Keratinocyte (primary cell): Measurements from ENCODE around the gene ZSCAN22.

ENCODE experiments used
- EZH2 ChIP-seq: IDR thresholded peaks from one replicate; pipeline ENCODE4 v1.6.1; 2012; ENCODE audit warnings: inconsistent platforms, mild to moderate bottlenecking, low read length, moderate library complexity
- TF ChIP-seq, protein P1 (sequence below), 3 experiments: IDR thresholded peaks in 1 of 3; conservative IDR thresholded peaks in 1 of 3; optimal IDR thresholded peaks in 1 of 3; 2 replicates in 2 of 3; 3 replicates in 1 of 3; pipeline versions ENCODE3 to v1.5.1; 2011; ENCODE audit warnings: low read length in 3 of 3, mild to moderate bottlenecking in 3 of 3, moderate library complexity in 2 of 3, control low read depth in 1 of 3, inconsistent platforms in 1 of 3; ENCODE audit not compliant: insufficient read depth in 2 of 3; ENCODE audit errors: extremely low read depth in 1 of 3

DNA sequence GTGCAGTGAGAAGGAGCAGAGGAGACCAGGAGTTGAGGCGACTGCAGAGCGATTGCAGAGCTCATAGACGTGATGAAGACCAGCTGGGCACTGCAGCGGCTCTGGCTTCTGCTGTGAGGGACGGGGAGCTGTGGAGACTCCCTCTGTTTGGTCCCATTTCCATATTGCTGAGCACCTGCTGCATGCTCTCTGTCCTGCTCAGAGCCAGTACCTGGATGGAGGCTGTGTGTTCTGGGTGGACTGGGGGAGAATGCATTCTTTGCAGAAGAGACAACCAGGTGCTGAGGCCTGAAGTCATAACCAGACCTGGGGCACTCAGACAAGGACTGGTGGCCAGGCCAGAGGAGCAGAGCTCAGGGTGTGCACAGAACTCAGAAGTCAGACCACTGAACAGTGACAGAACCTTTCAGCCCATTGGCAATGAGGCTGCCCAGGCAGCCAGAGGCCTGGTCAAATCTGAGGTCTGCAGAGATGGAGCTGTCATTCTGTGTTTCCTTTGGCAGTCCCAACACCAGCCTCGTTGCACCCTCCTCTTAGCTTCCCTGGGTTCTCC, 27.8 kb downstream of the ZSCAN22 start:
- TF ChIP-seq, protein P1, sequence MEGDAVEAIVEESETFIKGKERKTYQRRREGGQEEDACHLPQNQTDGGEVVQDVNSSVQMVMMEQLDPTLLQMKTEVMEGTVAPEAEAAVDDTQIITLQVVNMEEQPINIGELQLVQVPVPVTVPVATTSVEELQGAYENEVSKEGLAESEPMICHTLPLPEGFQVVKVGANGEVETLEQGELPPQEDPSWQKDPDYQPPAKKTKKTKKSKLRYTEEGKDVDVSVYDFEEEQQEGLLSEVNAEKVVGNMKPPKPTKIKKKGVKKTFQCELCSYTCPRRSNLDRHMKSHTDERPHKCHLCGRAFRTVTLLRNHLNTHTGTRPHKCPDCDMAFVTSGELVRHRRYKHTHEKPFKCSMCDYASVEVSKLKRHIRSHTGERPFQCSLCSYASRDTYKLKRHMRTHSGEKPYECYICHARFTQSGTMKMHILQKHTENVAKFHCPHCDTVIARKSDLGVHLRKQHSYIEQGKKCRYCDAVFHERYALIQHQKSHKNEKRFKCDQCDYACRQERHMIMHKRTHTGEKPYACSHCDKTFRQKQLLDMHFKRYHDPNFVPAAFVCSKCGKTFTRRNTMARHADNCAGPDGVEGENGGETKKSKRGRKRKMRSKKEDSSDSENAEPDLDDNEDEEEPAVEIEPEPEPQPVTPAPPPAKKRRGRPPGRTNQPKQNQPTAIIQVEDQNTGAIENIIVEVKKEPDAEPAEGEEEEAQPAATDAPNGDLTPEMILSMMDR (optimal IDR thresholded peaks at IDR 0.05 in 1 of 3, IDR thresholded peaks at IDR 0.05 in 1 of 3, conservative IDR thresholded peaks at IDR 0.05 in 1 of 3; ENCODE audit: extremely low read depth in 1 of 3, insufficient read depth in 2 of 3, low read length in 3 of 3), result no peak
- TF ChIP-seq EZH2, result no peak
